Ishikawa (cell line): ENCODE data around the gene RHOT2.

Experiments
- CEBPB ChIP-seq: IDR thresholded peaks from 2 replicates; pipeline ENCODE4 v1.6.1; 2012
- CREB1 ChIP-seq: IDR thresholded peaks from 2 replicates; pipeline ENCODE4 v1.6.1; 2012; ENCODE audit warnings: low read depth
- EGR1 ChIP-seq: IDR thresholded peaks from 2 replicates; pipeline ENCODE4 v1.6.1; 2012
- EP300 ChIP-seq: IDR thresholded peaks from 2 replicates; pipeline ENCODE4 v1.6.1; 2012; ENCODE audit warnings: borderline replicate concordance
- FOXM1 ChIP-seq: IDR thresholded peaks from 2 replicates; pipeline ENCODE4 v1.6.1; 2012; ENCODE audit warnings: low read depth, borderline replicate concordance
- MAX ChIP-seq: IDR thresholded peaks from 2 replicates; pipeline ENCODE4 v1.6.1; 2012
- NFIC ChIP-seq: IDR thresholded peaks from 2 replicates; pipeline ENCODE4 v1.6.1; 2012
- RAD21 ChIP-seq: IDR thresholded peaks from 2 replicates; pipeline ENCODE4 v1.6.1; 2012; ENCODE audit warnings: low read depth
- REST ChIP-seq: IDR thresholded peaks from 2 replicates; pipeline ENCODE4 v1.6.1; 2012; ENCODE audit warnings: low read depth, mild to moderate bottlenecking
- TAF1 ChIP-seq: IDR thresholded peaks from 2 replicates; pipeline ENCODE4 v1.6.1; 2012; ENCODE audit warnings: low read depth, mild to moderate bottlenecking
- TCF12 ChIP-seq: IDR thresholded peaks from 2 replicates; pipeline ENCODE4 v1.6.1; 2012; ENCODE audit warnings: low read depth
- TEAD4 ChIP-seq: IDR thresholded peaks from 2 replicates; pipeline ENCODE4 v1.6.1; 2012
- USF1 ChIP-seq: IDR thresholded peaks from 2 replicates; pipeline ENCODE4 v1.6.1; 2012
- YY1 ChIP-seq: IDR thresholded peaks from 2 replicates; pipeline ENCODE4 v1.6.1; 2012; ENCODE audit warnings: low read depth
- ZBTB7A ChIP-seq: IDR thresholded peaks from 2 replicates; pipeline ENCODE4 v1.6.1; 2012; ENCODE audit warnings: low read depth

RHOT2 gene

GRCh38 chr16:702341-702740 lies 34.4 kb downstream of the RHOT2 start:
- TF ChIP-seq EGR1: no peak
- no peak for TF ChIP-seq TCF12
- no peak for TF ChIP-seq TAF1
- TF ChIP-seq USF1: no peak
- no peak for TF ChIP-seq REST
- TF ChIP-seq ZBTB7A: no peak

- no peak for TF ChIP-seq RAD21
- TF ChIP-seq TAF1: no peak
- TF ChIP-seq REST: no peak
- TF ChIP-seq FOXM1: no peak
- TF ChIP-seq EGR1: no peak
- TF ChIP-seq ZBTB7A: no peak
- no peak for TF ChIP-seq TEAD4
- no peak for TF ChIP-seq USF1
- no peak for TF ChIP-seq MAX
- TF ChIP-seq CEBPB: no peak
- no peak for TF ChIP-seq TCF12
- TF ChIP-seq NFIC: no peak
Measured at GRCh38 chr16:703406-703805, 35.5 kb downstream of the RHOT2 start.

- TF ChIP-seq TAF1 (no peak), TEAD4 (no peak), FOXM1 (no peak), YY1 (no peak), ZBTB7A (no peak), EGR1 (no peak), CEBPB (no peak), EP300 (no peak), CREB1 (no peak), USF1 (no peak), MAX (no peak), RAD21 (no peak), NFIC (no peak), TCF12 (no peak), REST (no peak)
Measured at GRCh38 chr16:704047-704446, 36.1 kb downstream of the RHOT2 start.

GRCh38 chr16:704552-705380 lies 36.8 kb downstream of the RHOT2 start:
- TF ChIP-seq CEBPB (no peak), REST (peak; percentile 74)
